Myocyte (in vitro differentiated cells): ENCODE data around the gene OR2F1. TPM values are rescaled to one million over a fixed set of nuclear protein-coding genes. Genes with fewer than 3 reads are reported as not detected.
A peak's percentile ranks its signal among the peaks of the same experiment; 100 is the strongest.
"Not testable (repeated sequence)": the region's sequence is repeated elsewhere in the genome, so short reads cannot be mapped to it uniquely, and the experiment has no call there.

ENCODE experiments used
- DNase-seq: peaks from one replicate; pipeline ENCODE4 v3.0.0-alpha.2; 2012; ENCODE audit warnings: low read depth
- total RNA-seq: library from RNA; depleted of rRNA; stranded (reverse); fragments of >200 nt; gene quantifications from 2 replicates; pipeline ENCODE4 v1.2.3, GENCODE V29; 2014

Gene OR2F1
- total RNA-seq, 1 donor from 2014 or later: not detected

- DNase-seq: peak; percentile 31
Measured at GRCh38 chr7:144006029-144006691, 51.5 kb downstream of the OR2F1 start.

- DNase-seq: no peak
Measured at GRCh38 chr7:144006692-144007042, 52.0 kb downstream of the OR2F1 start.

GRCh38 chr7:144009361-144009760, 54.7 kb downstream of the OR2F1 start:
- no peak for DNase-seq

- not testable (repeated sequence) for DNase-seq
Measured at GRCh38 chr7:144010061-144010460, 55.4 kb downstream of the OR2F1 start.

- peak; percentile 38 for DNase-seq
Measured at GRCh38 chr7:144010821-144011220, 56.2 kb downstream of the OR2F1 start.

GRCh38 chr7:144011458-144012230, 57.0 kb downstream of the OR2F1 start:
- peak; percentile 71 for DNase-seq

Other genes with a start within 250 kb of the OR2F1 start
- gene CTAGE6, start 197.1 kb upstream of the OR2F1 start, total RNA-seq: 0.08 and 0.21 TPM in 2 replicates
- 96.8 and 109 TPM in 2 replicates for gene TCAF1, start 52.7 kb upstream of the OR2F1 start, total RNA-seq
- gene OR2F2, start 19.6 kb upstream of the OR2F1 start, total RNA-seq: not detected in 2 replicates
- 0.03 TPM in 1 of 2 replicates, not detected in the other for gene OR6B1, start 45.5 kb downstream of the OR2F1 start, total RNA-seq
- gene OR2A5, start 94.1 kb downstream of the OR2F1 start, total RNA-seq: not detected in 2 replicates
- gene OR2A25, start 115.0 kb downstream of the OR2F1 start, total RNA-seq: not detected in 2 replicates
- not detected in 2 replicates for gene OR2A12, start 131.4 kb downstream of the OR2F1 start, total RNA-seq
- gene OR2A2, start 154.7 kb downstream of the OR2F1 start, total RNA-seq: not detected in 2 replicates
- not detected in 2 replicates for gene OR2A14, start 168.3 kb downstream of the OR2F1 start, total RNA-seq
- not detected in 2 replicates for gene CTAGE4, start 228.6 kb downstream of the OR2F1 start, total RNA-seq
- gene ARHGEF35, start 241.0 kb downstream of the OR2F1 start, total RNA-seq: 0.21 TPM in 2 replicates